Measurements from ENCODE around the gene TEKTIP1.

DNA sequence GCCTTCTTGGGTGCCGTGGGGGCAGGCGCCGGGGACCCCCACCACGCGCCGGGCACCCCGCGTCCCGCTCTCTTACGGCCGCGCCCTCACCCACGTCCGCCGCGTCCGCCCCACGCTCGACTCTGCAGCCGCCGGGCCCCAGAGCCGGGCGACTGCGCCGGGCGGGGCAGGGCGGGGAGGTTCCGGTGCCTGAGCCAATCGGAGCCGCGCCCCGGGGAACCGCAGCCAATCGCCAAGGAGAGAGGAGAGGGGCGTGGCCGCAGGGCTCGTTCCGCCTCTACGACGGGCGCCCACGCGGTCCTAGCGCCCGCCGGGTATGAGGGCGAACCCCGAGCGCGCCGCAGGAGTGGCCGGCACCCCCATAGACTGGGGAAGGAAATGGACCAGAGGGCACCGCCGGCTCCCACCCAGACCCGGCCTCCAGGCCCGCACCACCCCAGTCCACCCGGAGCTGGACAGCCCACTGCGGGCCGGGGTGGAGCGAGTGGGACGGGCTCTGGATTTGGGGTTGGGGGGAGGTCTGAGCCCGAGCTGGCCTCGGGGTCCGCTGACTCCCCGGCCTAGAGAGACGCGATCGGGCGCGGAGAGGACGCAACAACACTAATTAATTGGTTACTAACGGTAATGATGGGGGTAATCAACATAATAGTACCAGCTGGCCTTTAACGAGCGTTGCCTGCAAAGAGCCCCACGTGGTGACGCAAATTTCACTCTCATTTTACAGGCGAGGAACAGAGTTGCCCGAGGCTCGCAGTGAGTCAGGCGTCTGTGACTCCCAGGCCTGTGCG, 18.7 kb downstream of the TEKTIP1 start, which contains the start of gene MFSD12:
- TF ChIP-seq, protein P1, sequence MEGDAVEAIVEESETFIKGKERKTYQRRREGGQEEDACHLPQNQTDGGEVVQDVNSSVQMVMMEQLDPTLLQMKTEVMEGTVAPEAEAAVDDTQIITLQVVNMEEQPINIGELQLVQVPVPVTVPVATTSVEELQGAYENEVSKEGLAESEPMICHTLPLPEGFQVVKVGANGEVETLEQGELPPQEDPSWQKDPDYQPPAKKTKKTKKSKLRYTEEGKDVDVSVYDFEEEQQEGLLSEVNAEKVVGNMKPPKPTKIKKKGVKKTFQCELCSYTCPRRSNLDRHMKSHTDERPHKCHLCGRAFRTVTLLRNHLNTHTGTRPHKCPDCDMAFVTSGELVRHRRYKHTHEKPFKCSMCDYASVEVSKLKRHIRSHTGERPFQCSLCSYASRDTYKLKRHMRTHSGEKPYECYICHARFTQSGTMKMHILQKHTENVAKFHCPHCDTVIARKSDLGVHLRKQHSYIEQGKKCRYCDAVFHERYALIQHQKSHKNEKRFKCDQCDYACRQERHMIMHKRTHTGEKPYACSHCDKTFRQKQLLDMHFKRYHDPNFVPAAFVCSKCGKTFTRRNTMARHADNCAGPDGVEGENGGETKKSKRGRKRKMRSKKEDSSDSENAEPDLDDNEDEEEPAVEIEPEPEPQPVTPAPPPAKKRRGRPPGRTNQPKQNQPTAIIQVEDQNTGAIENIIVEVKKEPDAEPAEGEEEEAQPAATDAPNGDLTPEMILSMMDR (conservative IDR thresholded peaks at IDR 0.05; ENCODE audit: low read length), result no peak
- no peak for TF ChIP-seq EZH2phosphoT487 (IDR thresholded peaks at IDR 0.05; ENCODE audit: borderline replicate concordance)
